NOMO-1 treated with DMSO at 0.1 percent for 48 hours (cell line): Measurements from ENCODE around the gene ACSL1.
"Not testable (repeated sequence)": the region's sequence is repeated elsewhere in the genome, so short reads cannot be mapped to it uniquely, and the experiment has no call there.

Experiments
- DNase-seq: peaks from one replicate; lab custom pipeline; 2025; ENCODE audit not compliant: unreplicated experiment; lab: John Stamatoyannopoulos, UW

The ACSL1 gene

GRCh38 chr4:184843984-184844554 lies 18.3 kb upstream of the ACSL1 start:
- no peak for DNase-seq

GRCh38 chr4:184839075-184839399 lies 13.3 kb upstream of the ACSL1 start:
- not testable (repeated sequence) for DNase-seq

- DNase-seq: no peak
Observed at GRCh38 chr4:184838249-184839074, 12.7 kb upstream of the ACSL1 start.

GRCh38 chr4:184836613-184837012 lies 10.8 kb upstream of the ACSL1 start:
- no peak for DNase-seq

- peak; percentile 80 for DNase-seq
Observed at GRCh38 chr4:184833046-184833838, 7.5 kb upstream of the ACSL1 start.

- no peak for DNase-seq
Observed at GRCh38 chr4:184831153-184831552, 5.4 kb upstream of the ACSL1 start.

GRCh38 chr4:184826691-184827270 lies 1.0 kb upstream of the ACSL1 start:
- peak; percentile 26 for DNase-seq

GRCh38 chr4:184825141-184825895 lies 450 bp downstream of the ACSL1 start:
- peak; percentile 10 for DNase-seq

- peak; percentile 26 for DNase-seq
Observed at GRCh38 chr4:184824776-184825084, 1.0 kb downstream of the ACSL1 start.

- no peak for DNase-seq
Observed at GRCh38 chr4:184824081-184824775, 1.5 kb downstream of the ACSL1 start.

- no peak for DNase-seq
Observed at GRCh38 chr4:184823014-184823413, 2.8 kb downstream of the ACSL1 start.

- DNase-seq: no peak
Observed at GRCh38 chr4:184822356-184822755, 3.4 kb downstream of the ACSL1 start.

GRCh38 chr4:184821242-184821641 lies 4.5 kb downstream of the ACSL1 start:
- DNase-seq: peak; percentile 7

GRCh38 chr4:184819786-184820185 lies 6.0 kb downstream of the ACSL1 start:
- peak; percentile 56 for DNase-seq

- DNase-seq: no peak
Observed at GRCh38 chr4:184818216-184818564, 7.6 kb downstream of the ACSL1 start.

- DNase-seq: no peak
Observed at GRCh38 chr4:184817494-184818215, 8.1 kb downstream of the ACSL1 start.

- DNase-seq: peak; percentile 57
Observed at GRCh38 chr4:184816962-184817361, 8.8 kb downstream of the ACSL1 start.

- peak; percentile 5 for DNase-seq
Observed at GRCh38 chr4:184815046-184815877, 10.5 kb downstream of the ACSL1 start.

- DNase-seq: peak; percentile 16
Observed at GRCh38 chr4:184814686-184815045, 11.1 kb downstream of the ACSL1 start.
